Neuronal stem cell (in vitro differentiated cells): Measurements from ENCODE around the gene NUP54.
A peak's percentile ranks its signal among the peaks of the same experiment; 100 is the strongest.

ENCODE experiments used
- DNase-seq: peaks from one replicate; pipeline ENCODE4 v3.0.0-alpha.2; 2013; ENCODE audit warnings: low spot score
- H2AFZ ChIP-seq: one replicate; pipeline ENCODE4 v1.6.1; 2013; ENCODE audit warnings: mild to moderate bottlenecking, low read length, inconsistent platforms
- H2AK5ac ChIP-seq: 2 replicates; pipeline ENCODE4 v1.6.1; 2013; ENCODE audit warnings: low read depth, mild to moderate bottlenecking, inconsistent platforms, low read length, moderate library complexity, mixed read lengths
- H2BK120ac ChIP-seq: 2 replicates; pipeline ENCODE4 v1.6.1; 2013; ENCODE audit warnings: low read depth, mild to moderate bottlenecking, inconsistent platforms, low read length, moderate library complexity, mixed read lengths
- H2BK12ac ChIP-seq: one replicate; pipeline ENCODE4 v1.6.1; 2013; ENCODE audit warnings: low read length, inconsistent platforms
- H2BK15ac ChIP-seq: 2 replicates; pipeline ENCODE4 v1.6.1; 2013; ENCODE audit warnings: mild to moderate bottlenecking, low read length, inconsistent platforms, mixed read lengths
- H2BK5ac ChIP-seq: one replicate; pipeline ENCODE4 v1.6.1; 2013; ENCODE audit warnings: inconsistent platforms, mild to moderate bottlenecking, low read length, moderate library complexity
- H3K14ac ChIP-seq: one replicate; pipeline ENCODE4 v1.6.1; 2013; ENCODE audit warnings: low read length, inconsistent platforms
- H3K18ac ChIP-seq: 2 replicates; pipeline ENCODE4 v1.6.1; 2013; ENCODE audit warnings: low read length, inconsistent platforms
- H3K23ac ChIP-seq: 2 replicates; pipeline ENCODE4 v1.6.1; 2013; ENCODE audit warnings: low read depth, mild to moderate bottlenecking, mixed read lengths, low read length, inconsistent platforms; ENCODE audit not compliant: poor library complexity
- H3K27ac ChIP-seq: replicated peaks from 3 replicates; pipeline ENCODE4 v1.5.1; 2013; ENCODE audit warnings: low read length, inconsistent platforms
- H3K27me3 ChIP-seq, 3 experiments: 2 replicates each; pipeline ENCODE4 v1.6.1; 2013; ENCODE audit warnings: low read length in 3 of 3, mild to moderate bottlenecking in 2 of 3, inconsistent platforms in 1 of 3, low read depth in 1 of 3, mixed read lengths in 1 of 3, moderate library complexity in 1 of 3; ENCODE audit not compliant: control insufficient read depth in 3 of 3, insufficient read depth in 3 of 3
- H3K36me3 ChIP-seq, 2 donors: replicated peaks in 1 of 2; 2 replicates each; pipeline ENCODE4 v1.6.1; 2013; ENCODE audit warnings: low read length in 2 of 2; ENCODE audit not compliant: control insufficient read depth in 2 of 2, insufficient read depth in 2 of 2
- H3K4ac ChIP-seq: 2 replicates; pipeline ENCODE4 v1.6.1; 2013; ENCODE audit warnings: inconsistent platforms, mild to moderate bottlenecking, low read length, moderate library complexity
- H3K4me1 ChIP-seq, 2 donors: 1 replicate in 1 of 2; 2 replicates in 1 of 2; pipeline ENCODE4 v1.6.1; 2013; ENCODE audit warnings: low read length in 2 of 2, low read depth in 1 of 2; ENCODE audit not compliant: control insufficient read depth in 2 of 2, insufficient read depth in 1 of 2
- H3K4me2 ChIP-seq: one replicate; pipeline ENCODE4 v1.6.1; 2013; ENCODE audit warnings: mild to moderate bottlenecking, low read length, inconsistent platforms; ENCODE audit not compliant: insufficient read depth, poor library complexity, severe bottlenecking
- H3K4me3 ChIP-seq, 2 donors: 2 replicates each; pipeline ENCODE4 v1.5.1; 2013; ENCODE audit warnings: low read length in 2 of 2, mild to moderate bottlenecking in 2 of 2, inconsistent platforms in 1 of 2, moderate library complexity in 1 of 2
- H3K79me1 ChIP-seq: one replicate; pipeline ENCODE4 v1.6.1; 2013; ENCODE audit warnings: low read depth, mild to moderate bottlenecking, inconsistent platforms, low read length, moderate library complexity
- H3K9ac ChIP-seq: one replicate; pipeline ENCODE4 v1.6.1; 2013; ENCODE audit warnings: mild to moderate bottlenecking, low read depth, low read length, inconsistent platforms; ENCODE audit not compliant: poor library complexity
- H3K9me3 ChIP-seq, 2 donors: replicated peaks in 1 of 2; 2 replicates each; pipeline versions ENCODE3 to v1.6.1; 2013; ENCODE audit warnings: low read length in 2 of 2, mild to moderate bottlenecking in 2 of 2, inconsistent platforms in 1 of 2, low read depth in 1 of 2, mixed read lengths in 1 of 2, moderate library complexity in 1 of 2; ENCODE audit not compliant: control insufficient read depth in 2 of 2, insufficient read depth in 1 of 2
- H4K8ac ChIP-seq: one replicate; pipeline ENCODE4 v1.6.1; 2013; ENCODE audit warnings: low read depth, mild to moderate bottlenecking, inconsistent platforms, low read length, moderate library complexity
- H4K91ac ChIP-seq: one replicate; pipeline ENCODE4 v1.6.1; 2013; ENCODE audit warnings: low read length, low read depth, mild to moderate bottlenecking, inconsistent platforms; ENCODE audit not compliant: poor library complexity
- WGBS, 2 donors: extraction: QIAGEN DNeasy Blood & Tissue Kit; methylation state at CpG; one replicate each; pipeline ENCODE4 v1.1.7; 2013; ENCODE audit warnings: missing lambda C conversion rate in 2 of 2, mixed read lengths in 1 of 2; ENCODE audit not compliant: insufficient read length in 2 of 2, insufficient replicate concordance in 1 of 2; ENCODE audit errors: extremely low coverage in 2 of 2; 5-methylcytosine and 5-hydroxymethylcytosine counted together

The NUP54 gene

GRCh38 chr4:76187152-76187551 lies 39.0 kb upstream of the NUP54 start:
- no peaks in the 10 kb centered on the region for H3K27me3 ChIP-seq
- no peak overlapping the region for H2BK15ac ChIP-seq
- H2BK120ac ChIP-seq: no peak overlapping the region
- no peak overlapping the region for H4K91ac ChIP-seq
- no peak overlapping the region for H3K27ac ChIP-seq
- H2BK12ac ChIP-seq: no peak overlapping the region
- no peak overlapping the region for H3K18ac ChIP-seq
- H3K4me1 ChIP-seq: peaks cover 0 to 4% of the 10 kb centered on the region in 2 donors
- H3K4ac ChIP-seq: no peak overlapping the region
- H2BK5ac ChIP-seq: no peak overlapping the region
- H3K4me2 ChIP-seq: no peak overlapping the region
- H2AFZ ChIP-seq: no peak overlapping the region
- WGBS, 2 donors: no CpG with 5 or more reads among the region's 3 CpGs
- H3K36me3 ChIP-seq: peaks cover 6 to 53% of the 10 kb centered on the region in 2 donors
- no peak overlapping the region for H2AK5ac ChIP-seq
- DNase-seq: no peak
- no peak overlapping the region for H3K9ac ChIP-seq
- no peak overlapping the region for H3K4me3 ChIP-seq
- peaks cover 0 to 10% of the 10 kb centered on the region in 2 donors for H3K9me3 ChIP-seq
- no peak overlapping the region for H3K23ac ChIP-seq
- no peak overlapping the region for H4K8ac ChIP-seq
- H3K79me1 ChIP-seq: no peaks in the 10 kb centered on the region
- H3K14ac ChIP-seq: no peak overlapping the region

GRCh38 chr4:76182463-76182862 lies 34.3 kb upstream of the NUP54 start:
- no peaks in the 10 kb centered on the region for H3K4me1 ChIP-seq
- DNase-seq: no peak
- H2BK120ac ChIP-seq: no peak overlapping the region
- no peak overlapping the region for H3K4me3 ChIP-seq
- no peak overlapping the region for H2AFZ ChIP-seq
- no peaks in the 10 kb centered on the region for H3K9me3 ChIP-seq
- H4K8ac ChIP-seq: no peak overlapping the region
- H3K18ac ChIP-seq: no peak overlapping the region
- no peak overlapping the region for H3K9ac ChIP-seq
- no peaks in the 10 kb centered on the region for H3K27me3 ChIP-seq
- no peak overlapping the region for H3K23ac ChIP-seq
- no peak overlapping the region for H2BK15ac ChIP-seq
- H3K36me3 ChIP-seq: peaks cover 2 to 51% of the 10 kb centered on the region in 2 donors
- no peak overlapping the region for H2BK12ac ChIP-seq
- no peak overlapping the region for H4K91ac ChIP-seq
- H3K27ac ChIP-seq: no peak overlapping the region
- no peak overlapping the region for H2AK5ac ChIP-seq
- H3K79me1 ChIP-seq: no peaks in the 10 kb centered on the region
- no peak overlapping the region for H3K14ac ChIP-seq
- H3K4me2 ChIP-seq: no peak overlapping the region
- WGBS, 2 donors: no CpG with 5 or more reads among the region's 5 CpGs
- no peak overlapping the region for H3K4ac ChIP-seq
- no peak overlapping the region for H2BK5ac ChIP-seq

GRCh38 chr4:76179398-76180318 lies 31.5 kb upstream of the NUP54 start:
- no peak overlapping the region for H3K18ac ChIP-seq
- no peak overlapping the region for H3K27ac ChIP-seq
- H3K9me3 ChIP-seq: no peaks in the 10 kb centered on the region
- H3K4me2 ChIP-seq: no peak overlapping the region
- H2AFZ ChIP-seq: no peak overlapping the region
- no peaks in the 10 kb centered on the region for H3K27me3 ChIP-seq
- no peak overlapping the region for H3K9ac ChIP-seq
- no peak overlapping the region for H3K23ac ChIP-seq
- no peak overlapping the region for H3K4me3 ChIP-seq
- no peak overlapping the region for H2BK5ac ChIP-seq
- no peak overlapping the region for H3K4ac ChIP-seq
- no peak overlapping the region for H2BK12ac ChIP-seq
- H4K8ac ChIP-seq: no peak overlapping the region
- peak; percentile 84 for DNase-seq
- no peaks in the 10 kb centered on the region for H3K4me1 ChIP-seq
- peaks cover 4 to 55% of the 10 kb centered on the region in 2 donors for H3K36me3 ChIP-seq
- H4K91ac ChIP-seq: no peak overlapping the region
- no peak overlapping the region for H3K14ac ChIP-seq
- H3K79me1 ChIP-seq: no peaks in the 10 kb centered on the region
- no peak overlapping the region for H2AK5ac ChIP-seq
- H2BK15ac ChIP-seq: no peak overlapping the region
- WGBS, 2 donors: no CpG with 5 or more reads among the region's 11 CpGs
- no peak overlapping the region for H2BK120ac ChIP-seq

GRCh38 chr4:76178296-76178695 lies 30.1 kb upstream of the NUP54 start:
- no peaks in the 10 kb centered on the region for H3K79me1 ChIP-seq
- no peak overlapping the region for H3K27ac ChIP-seq
- no peak overlapping the region for H3K4me3 ChIP-seq
- H3K9ac ChIP-seq: no peak overlapping the region
- no peak overlapping the region for H3K4me2 ChIP-seq
- H4K8ac ChIP-seq: no peak overlapping the region
- H3K14ac ChIP-seq: no peak overlapping the region
- H4K91ac ChIP-seq: no peak overlapping the region
- H2AK5ac ChIP-seq: no peak overlapping the region
- H3K18ac ChIP-seq: no peak overlapping the region
- H2BK15ac ChIP-seq: no peak overlapping the region
- H3K36me3 ChIP-seq: peaks cover 9 to 66% of the 10 kb centered on the region in 2 donors
- no peaks in the 10 kb centered on the region for H3K4me1 ChIP-seq
- H3K4ac ChIP-seq: no peak overlapping the region
- no CpG with 5 or more reads among the region's 2 CpGs for WGBS, 2 donors
- no peaks in the 10 kb centered on the region for H3K9me3 ChIP-seq
- H2BK5ac ChIP-seq: no peak overlapping the region
- H2BK120ac ChIP-seq: no peak overlapping the region
- no peak for DNase-seq
- no peak overlapping the region for H2AFZ ChIP-seq
- H3K23ac ChIP-seq: no peak overlapping the region
- H2BK12ac ChIP-seq: no peak overlapping the region
- H3K27me3 ChIP-seq: no peaks in the 10 kb centered on the region
